Keratinocyte (primary cell): ENCODE results near the gene DAGLA. TPM values are rescaled to one million over a fixed set of nuclear protein-coding genes. Genes with fewer than 3 reads are reported as not detected.

Experiments
- DNase-seq: peaks from one replicate; pipeline ENCODE4 v3.0.0-alpha.2; 2011; ENCODE audit warnings: low read depth, missing footprints, low spot score
- FAIRE-seq: peaks from 2 replicates; lab custom pipeline; 2011; peaks lifted over from hg19 to GRCh38; lab: Jason Lieb, UNC
- H2AFZ ChIP-seq: 2 replicates; pipeline ENCODE4 v1.6.0; 2012; ENCODE audit warnings: low read length, control low read depth, inconsistent platforms; ENCODE audit not compliant: control insufficient read depth
- H3K27ac ChIP-seq: 2 replicates; pipeline ENCODE4 v1.5.1; 2011; ENCODE audit warnings: low read length; ENCODE audit not compliant: control insufficient read depth, insufficient read depth
- H3K27me3 ChIP-seq: 3 replicates; pipeline ENCODE4 v1.6.0; 2011; ENCODE audit warnings: low read length; ENCODE audit not compliant: control insufficient read depth, insufficient read depth; ENCODE audit errors: extremely low read depth
- H3K36me3 ChIP-seq, 2 experiments: 2 replicates in 1 of 2; 3 replicates in 1 of 2; pipeline ENCODE4 v1.5.1; 2011; ENCODE audit warnings: low read length in 2 of 2, mild to moderate bottlenecking in 1 of 2; ENCODE audit not compliant: control insufficient read depth in 2 of 2, insufficient read depth in 2 of 2; ENCODE audit errors: extremely low read depth in 1 of 2
- H3K4me1 ChIP-seq: 3 replicates; pipeline ENCODE4 v1.5.1; 2011; ENCODE audit warnings: low read length; ENCODE audit not compliant: control insufficient read depth, insufficient read depth; ENCODE audit errors: extremely low read depth
- H3K4me2 ChIP-seq: 3 replicates; pipeline ENCODE4 v1.6.0; 2011; ENCODE audit warnings: low read depth, low read length; ENCODE audit not compliant: control insufficient read depth, insufficient read depth; ENCODE audit errors: extremely low read depth
- H3K4me3 ChIP-seq, 3 experiments: fragments of 200-600 bp in 1 of 3; sonication (generic) in 1 of 3; 2 replicates in 2 of 3; 3 replicates in 1 of 3; pipeline ENCODE4 v1.5.1; 2011 to 2016; ENCODE audit warnings: low read length in 3 of 3, mild to moderate bottlenecking in 3 of 3, control low read depth in 2 of 3, inconsistent platforms in 1 of 3, low read depth in 1 of 3, mixed read lengths in 1 of 3, mixed run types in 1 of 3, moderate library complexity in 1 of 3; ENCODE audit not compliant: control insufficient read depth in 2 of 3, insufficient read depth in 2 of 3; ENCODE audit errors: extremely low read depth in 1 of 3
- H3K79me2 ChIP-seq: 2 replicates; pipeline ENCODE4 v1.6.0; 2012; ENCODE audit warnings: low read length; ENCODE audit not compliant: control insufficient read depth, insufficient read depth
- H3K9ac ChIP-seq: 3 replicates; pipeline ENCODE4 v1.6.0; 2011; ENCODE audit warnings: low read length; ENCODE audit not compliant: control insufficient read depth, insufficient read depth; ENCODE audit errors: extremely low read depth
- H3K9me1 ChIP-seq: 3 replicates; pipeline ENCODE4 v1.6.0; 2011; ENCODE audit warnings: low read length; ENCODE audit not compliant: control insufficient read depth, insufficient read depth; ENCODE audit errors: extremely low read depth
- H3K9me3 ChIP-seq: 2 replicates; pipeline ENCODE4 v1.5.1; 2012; ENCODE audit warnings: low read depth, low read length; ENCODE audit not compliant: control insufficient read depth
- H4K20me1 ChIP-seq: 3 replicates; pipeline ENCODE4 v1.6.0; 2011; ENCODE audit warnings: low read length; ENCODE audit not compliant: control insufficient read depth, insufficient read depth; ENCODE audit errors: extremely low read depth
- EZH2 ChIP-seq: IDR thresholded peaks from one replicate; pipeline ENCODE4 v1.6.1; 2012; ENCODE audit warnings: inconsistent platforms, mild to moderate bottlenecking, low read length, moderate library complexity
- dilution Hi-C: fragments of 300-500 bp; cut with MboI; formaldehyde crosslinking; loops from one replicate; pipeline ENCODE4 v1.7.0; 2020; ENCODE audit warnings: low sequenced_read_pairs; ENCODE audit not compliant: extremely low pct_ligation_motif_present
- polyA plus RNA-seq, 5 experiments: library from polyadenylated mRNA; depleted of rRNA in 3 of 5; stranded (reverse) in 3 of 5; stranded (forward) in 1 of 5; unstranded in 1 of 5; fragments of >200 nt; gene quantifications; 1 replicate in 1 of 5; 2 replicates in 3 of 5; 3 replicates in 1 of 5; pipeline versions ENCODE4 v1.2.1 to v1.2.3, GENCODE V29; 2011 to 2012; ENCODE audit warnings: missing spikeins in 2 of 5, low read depth in 1 of 5, low replicate concordance in 1 of 5
- TF ChIP-seq, protein P1 (sequence below), 3 experiments: IDR thresholded peaks in 1 of 3; conservative IDR thresholded peaks in 1 of 3; optimal IDR thresholded peaks in 1 of 3; 2 replicates in 2 of 3; 3 replicates in 1 of 3; pipeline versions ENCODE3 to v1.5.1; 2011; ENCODE audit warnings: low read length in 3 of 3, mild to moderate bottlenecking in 3 of 3, moderate library complexity in 2 of 3, control low read depth in 1 of 3, inconsistent platforms in 1 of 3; ENCODE audit not compliant: insufficient read depth in 2 of 3; ENCODE audit errors: extremely low read depth in 1 of 3

The DAGLA gene
- polyA plus RNA-seq, 1 donor (not counting 4 experiments of a cell fraction or from before 2014, with no cell fraction given), result 0.03 TPM

DNA sequence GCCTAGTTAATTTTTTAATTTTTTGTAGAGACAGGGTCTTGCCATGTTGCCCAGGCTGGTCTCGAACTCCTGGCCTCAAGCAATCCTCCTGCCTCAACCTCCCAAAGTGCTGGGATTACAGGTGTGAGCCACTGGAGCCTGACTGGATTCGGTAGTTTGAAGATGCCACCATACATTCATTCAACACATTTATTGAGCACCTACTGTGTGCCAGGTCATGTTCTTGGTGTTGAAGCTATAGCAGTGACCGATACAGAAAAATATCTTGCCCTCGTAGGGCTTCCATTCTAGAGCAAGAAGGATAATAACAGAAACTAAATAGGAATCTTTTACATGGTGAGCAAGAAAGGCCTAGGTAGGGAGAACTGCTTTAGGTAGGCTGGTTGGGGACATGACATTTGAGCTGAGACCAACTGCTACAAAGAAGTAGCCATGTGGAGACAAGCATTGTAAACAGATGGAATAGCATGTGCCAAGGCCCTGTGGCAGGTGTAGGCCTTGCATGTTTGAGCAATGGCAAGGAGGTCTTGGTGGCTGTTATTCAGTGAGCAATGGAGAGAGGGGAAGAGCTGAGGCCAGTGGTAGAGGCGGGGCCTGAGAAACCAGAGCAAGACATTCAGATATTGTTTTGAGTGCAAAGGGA lies 70.6 kb downstream of the DAGLA start:
- Histone ChIP-seq H3K9me1 (no peaks in the 10 kb centered on the region), H3K4me2 (no peak overlapping the region), H3K36me3 (no peaks in the 10 kb centered on the region), H3K4me3 (no peak overlapping the region), H4K20me1 (peaks cover 5% of the 10 kb centered on the region), H3K9ac (no peak overlapping the region), H3K9me3 (no peaks in the 10 kb centered on the region), H2AFZ (no peak overlapping the region), H3K4me1 (peaks cover 2% of the 10 kb centered on the region), H3K27me3 (peaks cover 35% of the 10 kb centered on the region), H3K27ac (no peak overlapping the region), H3K79me2 (no peaks in the 10 kb centered on the region)
- dilution Hi-C loops, result no loop called here
- TF ChIP-seq, protein P1, sequence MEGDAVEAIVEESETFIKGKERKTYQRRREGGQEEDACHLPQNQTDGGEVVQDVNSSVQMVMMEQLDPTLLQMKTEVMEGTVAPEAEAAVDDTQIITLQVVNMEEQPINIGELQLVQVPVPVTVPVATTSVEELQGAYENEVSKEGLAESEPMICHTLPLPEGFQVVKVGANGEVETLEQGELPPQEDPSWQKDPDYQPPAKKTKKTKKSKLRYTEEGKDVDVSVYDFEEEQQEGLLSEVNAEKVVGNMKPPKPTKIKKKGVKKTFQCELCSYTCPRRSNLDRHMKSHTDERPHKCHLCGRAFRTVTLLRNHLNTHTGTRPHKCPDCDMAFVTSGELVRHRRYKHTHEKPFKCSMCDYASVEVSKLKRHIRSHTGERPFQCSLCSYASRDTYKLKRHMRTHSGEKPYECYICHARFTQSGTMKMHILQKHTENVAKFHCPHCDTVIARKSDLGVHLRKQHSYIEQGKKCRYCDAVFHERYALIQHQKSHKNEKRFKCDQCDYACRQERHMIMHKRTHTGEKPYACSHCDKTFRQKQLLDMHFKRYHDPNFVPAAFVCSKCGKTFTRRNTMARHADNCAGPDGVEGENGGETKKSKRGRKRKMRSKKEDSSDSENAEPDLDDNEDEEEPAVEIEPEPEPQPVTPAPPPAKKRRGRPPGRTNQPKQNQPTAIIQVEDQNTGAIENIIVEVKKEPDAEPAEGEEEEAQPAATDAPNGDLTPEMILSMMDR (optimal IDR thresholded peaks at IDR 0.05 in 1 of 3, IDR thresholded peaks at IDR 0.05 in 1 of 3, conservative IDR thresholded peaks at IDR 0.05 in 1 of 3; ENCODE audit: extremely low read depth in 1 of 3, insufficient read depth in 2 of 3, low read length in 3 of 3), result no peak
- TF ChIP-seq EZH2, result no peak
- FAIRE-seq (no peak), DNase-seq (no peak)

DNA sequence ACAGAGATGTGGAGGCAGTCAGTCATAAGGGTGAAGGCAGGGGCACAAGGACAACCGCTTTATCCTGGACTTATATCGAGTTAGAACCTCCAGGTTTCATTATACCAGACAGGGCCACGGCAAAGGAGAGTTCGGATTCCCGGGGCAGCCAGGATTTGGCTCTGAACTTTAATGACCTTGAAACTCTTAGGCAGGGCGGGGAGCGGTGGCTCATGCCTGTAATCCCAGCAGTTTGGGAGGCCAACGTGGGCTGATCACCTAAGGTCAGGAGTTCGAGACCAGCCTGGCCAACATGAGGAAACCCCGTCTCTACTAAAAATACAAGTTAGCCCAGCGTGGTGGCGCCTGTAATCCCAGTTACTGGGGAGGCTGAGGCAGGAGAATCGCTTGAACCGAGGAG lies 71.2 kb downstream of the DAGLA start:
- H4K20me1 ChIP-seq, result peaks cover 5% of the 10 kb centered on the region
- no peak overlapping the region for H3K9ac ChIP-seq
- H2AFZ ChIP-seq, result no peak overlapping the region
- dilution Hi-C loops, result no loop called here
- no peaks in the 10 kb centered on the region for H3K79me2 ChIP-seq
- H3K27me3 ChIP-seq, result peaks cover 35% of the 10 kb centered on the region
- no peaks in the 10 kb centered on the region for H3K9me1 ChIP-seq
- no peak overlapping the region for H3K4me2 ChIP-seq
- peaks cover 2% of the 10 kb centered on the region for H3K4me1 ChIP-seq
- H3K9me3 ChIP-seq, result no peaks in the 10 kb centered on the region
- DNase-seq, result no peak
- no peak for TF ChIP-seq EZH2
- TF ChIP-seq, protein P1 (optimal IDR thresholded peaks at IDR 0.05 in 1 of 3, IDR thresholded peaks at IDR 0.05 in 1 of 3, conservative IDR thresholded peaks at IDR 0.05 in 1 of 3; ENCODE audit: extremely low read depth in 1 of 3, insufficient read depth in 2 of 3, low read length in 3 of 3), result no peak
- FAIRE-seq, result no peak
- no peak overlapping the region for H3K27ac ChIP-seq
- no peak overlapping the region for H3K4me3 ChIP-seq
- H3K36me3 ChIP-seq, result no peaks in the 10 kb centered on the region
